KOPT-K1 (cell line): ENCODE data around the gene LONRF2.
"Not testable (repeated sequence)": the region's sequence is repeated elsewhere in the genome, so short reads cannot be mapped to it uniquely, and the experiment has no call there.

Experiments used
- H3K27ac ChIP-seq: fragments of 200-600 bp; sonication (generic); 2 replicates; pipeline ENCODE4 v1.5.1; 2016; ENCODE audit warnings: antibody characterized with exemption, mild to moderate bottlenecking, low read depth, low read length; ENCODE audit not compliant: poor library complexity, severe bottlenecking
- H3K36me3 ChIP-seq: fragments of 200-600 bp; sonication (generic); 2 replicates; pipeline ENCODE4 v1.5.1; 2017; ENCODE audit warnings: antibody characterized with exemption, mild to moderate bottlenecking, low read length, moderate library complexity; ENCODE audit not compliant: insufficient read depth
- H3K9me3 ChIP-seq: fragments of 200-600 bp; sonication (generic); 2 replicates; pipeline ENCODE4 v1.5.1; 2017; ENCODE audit warnings: antibody characterized with exemption, low read length, mild to moderate bottlenecking; ENCODE audit not compliant: insufficient read depth, poor library complexity, severe bottlenecking

Gene LONRF2

GRCh38 chr2:100257939-100258338 lies 64.4 kb downstream of the LONRF2 start:
- H3K36me3 ChIP-seq: no peaks in the 10 kb centered on the region
- H3K27ac ChIP-seq: no peak overlapping the region
- H3K9me3 ChIP-seq: no peaks in the 10 kb centered on the region

- H3K9me3 ChIP-seq: no peaks in the 10 kb centered on the region
- H3K36me3 ChIP-seq: no peaks in the 10 kb centered on the region
- H3K27ac ChIP-seq: no peak overlapping the region
These were observed 65.5 kb downstream of the LONRF2 start for GRCh38 chr2:100256849-100257248.

DNA sequence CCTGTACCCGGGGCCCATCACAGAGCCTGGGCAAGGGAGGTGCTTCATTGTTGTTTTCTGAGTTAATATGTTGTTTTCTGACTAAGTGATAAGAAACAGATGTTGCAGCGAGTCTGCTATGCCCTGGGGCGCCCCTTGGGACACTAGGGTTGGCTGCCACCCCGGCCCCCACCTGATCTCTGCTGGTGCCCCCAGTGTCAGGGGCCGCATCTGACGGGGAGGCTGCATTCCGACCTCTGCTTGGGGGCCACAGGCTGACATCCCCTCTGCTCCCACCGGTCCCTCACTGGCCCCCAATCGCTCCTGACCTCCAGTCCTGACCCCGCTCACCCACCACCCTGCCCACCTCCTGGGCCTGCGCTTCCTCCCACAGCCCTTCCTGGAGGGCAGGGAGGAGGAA lies 65.9 kb downstream of the LONRF2 start:
- Histone ChIP-seq H3K36me3 (no peaks in the 10 kb centered on the region), H3K27ac (no peak overlapping the region), H3K9me3 (no peaks in the 10 kb centered on the region)

- no peaks in the 10 kb centered on the region for H3K36me3 ChIP-seq
- H3K27ac ChIP-seq: no peak overlapping the region
- H3K9me3 ChIP-seq: no peaks in the 10 kb centered on the region
These were observed 67.6 kb downstream of the LONRF2 start for GRCh38 chr2:100254646-100255210.

DNA sequence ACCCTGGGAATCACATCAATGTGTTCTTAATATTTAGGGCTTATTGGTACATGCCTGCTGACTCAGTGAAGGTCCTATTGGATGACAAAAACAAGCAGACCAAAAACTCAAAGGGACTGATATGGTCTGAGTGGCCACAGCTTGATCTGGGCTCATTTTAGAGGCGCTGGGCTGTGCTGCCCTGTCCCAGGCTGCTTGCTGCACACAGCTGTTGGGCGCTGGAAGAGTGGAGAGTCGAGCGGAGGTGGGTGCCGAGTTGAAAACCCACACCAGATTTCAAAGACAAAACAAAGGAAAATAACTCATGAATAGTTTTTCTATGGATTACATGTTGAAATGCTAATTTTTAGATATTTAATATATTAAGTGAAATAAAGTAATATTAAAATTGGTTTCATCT lies 68.5 kb downstream of the LONRF2 start:
- H3K27ac ChIP-seq: no peak overlapping the region
- H3K36me3 ChIP-seq: no peaks in the 10 kb centered on the region
- no peaks in the 10 kb centered on the region for H3K9me3 ChIP-seq

DNA sequence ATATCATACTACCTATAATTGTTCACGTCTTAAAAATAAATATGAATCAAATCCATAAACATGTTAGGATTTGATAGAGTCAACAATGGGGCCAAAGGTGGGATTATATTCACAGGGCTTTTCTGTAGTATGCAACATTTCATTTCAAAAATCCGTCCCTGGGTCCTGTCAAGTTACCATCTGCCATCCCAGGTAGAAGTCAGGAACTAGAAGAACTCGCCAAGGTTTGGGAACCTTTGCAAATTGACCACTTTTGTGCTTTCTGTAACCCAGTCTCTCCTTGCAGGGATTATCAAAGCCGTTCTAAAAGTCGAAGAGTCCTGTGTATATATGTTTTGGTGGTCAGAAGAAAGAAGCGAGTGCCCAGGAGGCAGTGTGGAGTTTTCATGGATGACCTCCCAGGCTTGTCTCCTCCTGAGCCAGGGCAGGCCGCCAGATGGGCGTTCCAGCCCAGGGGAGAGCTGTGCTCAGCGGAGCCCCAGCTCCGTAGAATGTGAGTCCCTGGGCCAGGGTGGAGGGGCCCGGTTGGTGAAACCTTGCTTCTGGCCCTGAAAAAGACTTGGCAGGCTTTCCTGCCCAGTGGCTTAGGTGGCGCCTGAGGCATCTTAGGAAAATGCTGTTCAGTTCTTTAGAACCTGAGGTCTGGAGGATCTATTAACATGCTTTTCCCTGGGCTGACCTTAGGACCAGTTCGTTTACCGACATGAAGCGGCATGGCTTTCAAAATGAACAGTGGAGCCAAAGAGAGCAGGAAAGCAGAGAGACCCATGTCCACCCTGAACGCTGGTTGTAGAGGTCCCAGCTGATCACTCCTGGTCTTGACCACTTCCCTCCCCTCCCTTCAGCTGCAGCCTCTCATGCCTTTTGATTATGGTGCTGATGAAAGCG lies 69.2 kb downstream of the LONRF2 start:
- Histone ChIP-seq H3K9me3 (no peaks in the 10 kb centered on the region), H3K36me3 (no peaks in the 10 kb centered on the region), H3K27ac (no peak overlapping the region)

DNA sequence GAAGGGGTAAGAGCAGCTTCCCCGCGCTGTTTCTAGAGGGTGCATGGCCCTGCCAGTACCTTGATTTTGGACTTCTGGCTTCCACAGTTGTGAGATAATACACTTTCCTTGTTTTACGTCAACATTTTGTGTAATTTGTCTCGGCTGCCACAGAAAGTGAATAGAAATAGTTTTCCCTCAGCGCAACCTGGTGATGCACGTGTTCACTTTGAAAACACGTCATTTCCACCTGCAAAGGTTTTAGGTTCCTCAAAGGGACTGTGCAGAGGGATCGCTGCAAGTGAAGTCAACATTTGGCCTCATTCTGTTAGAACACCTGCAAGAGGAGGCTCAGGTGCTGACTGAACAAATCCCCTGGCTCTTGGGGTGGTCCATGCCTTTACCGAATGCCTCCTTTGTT lies 71.7 kb downstream of the LONRF2 start:
- Histone ChIP-seq H3K27ac (no peak overlapping the region), H3K9me3 (no peaks in the 10 kb centered on the region), H3K36me3 (no peaks in the 10 kb centered on the region)

DNA sequence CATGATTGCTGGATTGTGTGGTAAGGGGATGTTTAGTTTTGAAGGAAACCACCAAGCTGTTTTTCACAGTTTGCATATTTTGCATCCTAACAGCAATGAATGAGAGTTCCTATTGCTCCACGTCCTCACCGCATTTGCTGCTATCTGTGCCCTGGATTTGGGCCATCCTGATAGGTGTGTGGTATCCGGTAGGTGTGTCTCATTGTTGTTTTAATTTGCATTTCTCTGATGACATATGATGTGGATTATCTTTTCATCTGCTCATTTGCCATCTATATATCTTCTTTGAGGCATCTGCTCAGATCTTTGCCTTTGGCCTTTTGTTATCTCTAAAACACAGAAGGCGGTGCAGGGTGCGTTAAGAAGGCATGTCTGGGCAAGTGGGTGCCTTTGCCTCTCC lies 73.3 kb downstream of the LONRF2 start:
- no peaks in the 10 kb centered on the region for H3K36me3 ChIP-seq
- peak overlapping the region; percentile 53 for H3K27ac ChIP-seq
- no peaks in the 10 kb centered on the region for H3K9me3 ChIP-seq

GRCh38 chr2:100248556-100248955 lies 73.7 kb downstream of the LONRF2 start:
- H3K9me3 ChIP-seq: not testable (repeated sequence)
- peak overlapping the region; percentile 15 for H3K27ac ChIP-seq

DNA sequence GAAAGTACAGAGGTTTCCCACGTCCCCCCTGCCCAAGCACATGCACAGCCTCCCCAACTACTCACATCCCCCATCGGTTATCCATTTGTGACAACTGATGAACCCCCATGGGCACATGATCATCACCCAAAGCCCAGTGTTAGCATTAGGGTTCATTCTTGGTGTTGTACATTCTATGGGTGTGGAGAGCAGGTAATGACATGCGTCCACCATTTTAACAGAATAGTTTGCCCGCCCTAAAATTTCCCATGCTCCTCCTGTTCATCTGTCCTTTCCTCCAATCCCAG lies 74.3 kb downstream of the LONRF2 start:
- Histone ChIP-seq H3K9me3 (no peaks in the 10 kb centered on the region), H3K36me3 (no peaks in the 10 kb centered on the region), H3K27ac (no peak overlapping the region)

More at GRCh38 chr2:100248556-100248955, 73.7 kb downstream of the LONRF2 start:
- H3K36me3 ChIP-seq: not testable (repeated sequence)

DNA sequence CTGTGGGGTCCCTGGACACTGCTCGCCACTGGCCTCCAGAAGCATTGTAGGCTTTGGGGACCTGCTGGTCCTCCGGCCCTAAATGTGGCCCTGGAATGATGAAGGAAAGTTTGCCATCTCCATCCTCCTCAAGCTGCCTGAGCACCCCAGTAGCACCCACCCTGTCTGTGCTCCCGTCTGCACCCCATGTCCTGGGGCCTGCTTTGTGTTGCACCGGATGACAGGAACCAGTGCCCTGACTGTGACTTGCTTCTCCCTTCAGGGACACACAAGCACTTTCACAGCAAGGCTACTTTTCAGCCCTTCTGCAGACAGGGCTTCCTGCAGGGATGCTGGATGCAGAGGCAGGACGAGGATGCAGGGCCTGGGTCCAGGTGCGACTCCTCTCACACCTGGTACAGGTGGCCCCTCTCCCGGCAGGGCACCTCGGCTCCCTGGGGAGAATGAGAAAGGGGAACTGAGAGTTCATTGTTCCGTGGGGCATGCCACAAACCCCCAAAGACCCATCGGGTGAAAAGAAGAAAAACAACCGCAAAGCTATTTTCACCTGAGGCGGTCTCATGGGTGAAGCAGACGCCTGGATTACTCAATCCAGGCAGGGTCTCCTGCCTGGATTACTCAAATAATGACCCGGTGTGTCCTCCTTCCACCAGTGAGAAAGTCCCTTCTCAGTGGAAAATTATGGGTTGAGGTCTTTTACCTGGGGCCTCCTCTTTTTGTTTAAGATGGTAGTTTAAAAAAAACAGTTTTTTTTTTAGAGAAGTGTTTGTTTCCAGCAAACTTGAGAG lies 74.9 kb downstream of the LONRF2 start:
- Histone ChIP-seq H3K9me3 (no peaks in the 10 kb centered on the region), H3K27ac (no peak overlapping the region), H3K36me3 (no peaks in the 10 kb centered on the region)

DNA sequence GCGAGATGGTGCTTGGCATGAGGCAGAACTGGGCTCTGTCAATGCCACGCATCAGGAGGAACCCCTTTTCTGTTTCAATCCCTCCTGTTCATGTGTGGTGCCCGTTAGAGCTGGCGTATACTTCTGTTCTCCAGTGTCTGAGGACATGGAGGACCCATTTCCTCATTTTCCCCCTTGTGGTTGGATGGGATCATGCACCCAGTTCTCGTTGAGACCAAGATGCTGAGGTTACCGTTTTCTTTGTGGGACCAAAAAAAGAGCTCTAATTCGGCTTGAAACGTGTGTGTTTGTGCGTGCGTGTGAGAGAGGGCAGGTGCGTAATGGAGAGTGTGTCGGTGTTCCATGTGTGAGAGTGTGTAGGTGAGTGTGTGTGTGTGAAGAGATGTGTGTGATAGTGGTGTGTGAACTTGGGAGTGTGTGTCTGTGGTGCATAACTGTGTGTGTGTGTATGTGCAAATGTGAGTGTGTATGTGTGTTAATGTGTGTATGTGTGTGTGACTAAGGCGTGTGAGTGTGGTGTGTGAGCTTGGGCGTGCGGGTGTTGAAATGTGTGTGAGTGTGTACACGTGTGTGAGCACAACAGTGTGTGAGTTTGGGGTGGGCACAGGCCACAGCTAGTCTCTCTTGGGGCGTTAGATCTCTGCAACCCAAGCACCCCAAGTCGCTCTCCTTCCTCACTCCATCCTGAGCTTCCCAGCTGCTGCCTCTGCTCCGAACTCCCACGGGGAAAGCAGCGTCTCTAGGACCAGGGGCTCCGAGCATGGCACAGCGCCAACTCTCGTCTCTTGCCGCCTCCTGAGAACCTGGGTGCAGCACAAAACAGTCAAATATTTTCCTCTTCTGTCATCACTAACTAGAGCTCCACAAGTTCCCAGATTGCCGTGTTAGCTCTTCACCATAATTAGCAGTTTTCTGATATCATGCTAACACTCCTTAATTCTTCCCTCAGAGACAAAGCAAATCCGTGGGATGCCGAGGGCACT lies 75.8 kb downstream of the LONRF2 start:
- Histone ChIP-seq H3K36me3 (no peaks in the 10 kb centered on the region), H3K27ac (no peak overlapping the region), H3K9me3 (no peaks in the 10 kb centered on the region)

DNA sequence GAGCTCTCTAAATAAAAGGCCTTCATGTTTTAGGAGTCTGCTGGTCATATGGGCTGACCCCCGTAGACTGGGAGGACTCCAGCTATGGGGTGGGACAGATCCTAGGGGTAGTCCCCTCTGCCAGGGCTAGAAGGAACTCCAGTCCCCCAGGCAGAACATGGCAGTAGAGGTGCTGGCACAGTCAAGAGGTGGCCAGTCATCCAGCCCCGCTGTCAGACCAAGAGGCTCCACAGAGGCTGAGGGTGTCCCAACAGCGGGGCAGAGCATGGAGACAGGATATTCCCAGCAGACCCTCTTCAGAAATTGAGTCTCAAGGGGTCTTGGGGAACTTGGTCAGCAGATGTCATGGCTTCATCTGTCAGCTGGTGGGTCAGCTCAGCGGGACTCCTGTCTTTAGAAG lies 76.6 kb downstream of the LONRF2 start:
- no peaks in the 10 kb centered on the region for H3K36me3 ChIP-seq
- H3K27ac ChIP-seq: no peak overlapping the region
- H3K9me3 ChIP-seq: no peaks in the 10 kb centered on the region

GRCh38 chr2:100244881-100245605 lies 77.3 kb downstream of the LONRF2 start:
- Histone ChIP-seq H3K9me3 (no peaks in the 10 kb centered on the region), H3K36me3 (no peaks in the 10 kb centered on the region), H3K27ac (no peak overlapping the region)
